Left ventricle myocardium inferior (tissue), 1 donor: ENCODE data around the gene NRIP1. TPM values are rescaled to one million over a fixed set of nuclear protein-coding genes. Genes with fewer than 3 reads are reported as not detected.

ENCODE experiments used
- DNase-seq: peaks from one replicate; pipeline ENCODE4 v3.0.0-alpha.2; 2020
- H3K27ac ChIP-seq: fragments of 200-600 bp; replicated peaks from 2 replicates; pipeline ENCODE4 v1.8.0; 2021
- H3K27me3 ChIP-seq: fragments of 200-600 bp; 2 replicates; pipeline ENCODE4 v1.8.0; 2021; ENCODE audit warnings: low read depth
- H3K36me3 ChIP-seq: fragments of 200-600 bp; 2 replicates; pipeline ENCODE4 v1.8.0; 2021
- H3K4me1 ChIP-seq: fragments of 200-600 bp; 2 replicates; pipeline ENCODE4 v1.8.0; 2021
- H3K4me3 ChIP-seq: fragments of 200-600 bp; 2 replicates; pipeline ENCODE4 v1.8.0; 2021; ENCODE audit warnings: mild to moderate bottlenecking, moderate library complexity
- H3K9me3 ChIP-seq: fragments of 200-600 bp; replicated peaks from 2 replicates; pipeline ENCODE4 v1.8.0; 2021
- CTCF ChIP-seq: fragments of 200-600 bp; IDR thresholded peaks from 2 replicates; pipeline ENCODE4 v1.8.0; 2021; ENCODE audit warnings: antibody characterized with exemption, mild to moderate bottlenecking, borderline replicate concordance
- intact Hi-C: fragments of 100-400 bp; cut with micrococcal nuclease; formaldehyde crosslinking; loops from one replicate; pipeline ENCODE4 v1.11.0; 2022
- total RNA-seq: library from RNA; stranded (reverse); fragmentation: NEBNext Ultra II Directional; extraction: Animal tissue kit (Norgen Biotek cat#: 25700); gene quantifications from one replicate; pipeline ENCODE4 v1.2.1, GENCODE V29; 2021
- donor health status: DM: no; HTN: yes; CAD: no; lungs with severe emphysema.

The NRIP1 gene
- total RNA-seq, 1 donor from 2014 or later = 16.8 TPM

GRCh38 chr21:14918527-14918926 lies 146.3 kb downstream of the NRIP1 start:
- Histone ChIP-seq H3K9me3 (no peaks in the 10 kb centered on the region), H3K4me3 (no peak overlapping the region)
- intact Hi-C loops = no loop called here

GRCh38 chr21:14917762-14918161 lies 147.0 kb downstream of the NRIP1 start:
- Histone ChIP-seq H3K4me3 (no peak overlapping the region), H3K27me3 (no peaks in the 10 kb centered on the region), H3K27ac (no peak overlapping the region), H3K4me1 (no peaks in the 10 kb centered on the region), H3K36me3 (no peaks in the 10 kb centered on the region), H3K9me3 (no peaks in the 10 kb centered on the region)
- intact Hi-C loops = no loop called here
- DNase-seq = no peak
- no peak for TF ChIP-seq CTCF

More at GRCh38 chr21:14918527-14918926, 146.3 kb downstream of the NRIP1 start:
- TF ChIP-seq CTCF = no peak
- no peak for DNase-seq
- H3K27me3 ChIP-seq = no peaks in the 10 kb centered on the region
- no peaks in the 10 kb centered on the region for H3K36me3 ChIP-seq
- no peaks in the 10 kb centered on the region for H3K4me1 ChIP-seq
- no peak overlapping the region for H3K27ac ChIP-seq

- Histone ChIP-seq H3K27ac (no peak overlapping the region), H3K36me3 (no peaks in the 10 kb centered on the region), H3K27me3 (no peaks in the 10 kb centered on the region), H3K4me1 (no peaks in the 10 kb centered on the region), H3K4me3 (no peak overlapping the region), H3K9me3 (no peaks in the 10 kb centered on the region)
- TF ChIP-seq CTCF = no peak
- no peak for DNase-seq
- intact Hi-C loops = no loop called here
These were observed 148.1 kb downstream of the NRIP1 start for GRCh38 chr21:14916676-14917141.

- Histone ChIP-seq H3K27me3 (no peaks in the 10 kb centered on the region), H3K4me3 (no peak overlapping the region), H3K9me3 (no peaks in the 10 kb centered on the region), H3K4me1 (no peaks in the 10 kb centered on the region), H3K36me3 (no peaks in the 10 kb centered on the region), H3K27ac (no peak overlapping the region)
- DNase-seq = no peak
- intact Hi-C loops = no loop called here
- no peak for TF ChIP-seq CTCF
These were observed 151.2 kb downstream of the NRIP1 start for GRCh38 chr21:14913638-14914037.

- Histone ChIP-seq H3K27ac (no peak overlapping the region), H3K36me3 (no peaks in the 10 kb centered on the region), H3K4me1 (no peaks in the 10 kb centered on the region), H3K27me3 (no peaks in the 10 kb centered on the region), H3K4me3 (no peak overlapping the region), H3K9me3 (no peaks in the 10 kb centered on the region)
- intact Hi-C loops = no loop called here
- no peak for DNase-seq
- TF ChIP-seq CTCF = no peak
These were observed 153.4 kb downstream of the NRIP1 start for GRCh38 chr21:14911351-14911750.
